ENCODE data around the gene KPNA3. TPM values are rescaled to one million over a fixed set of nuclear protein-coding genes. Genes with fewer than 3 reads are reported as not detected.

Gene KPNA3
- total and polyA plus RNA-seq, 2 experiments from 2014 or later, result 30.5 to 55.7 TPM

- H3K27me3 Mint-ChIP-seq (ENCODE audit: insufficient read depth, low read depth, poor library complexity), result peaks cover 4% of the 10 kb centered on the region
- no peak for ATAC-seq
- Histone ChIP-seq H3K79me2 (replicated peaks; ENCODE audit: insufficient read depth) (peaks cover 100% of the 10 kb centered on the region), H4K20me1 (replicated peaks; ENCODE audit: insufficient read depth) (peaks cover 24% of the 10 kb centered on the region), H3F3A (replicated peaks; ENCODE audit: low read depth) (no peaks in the 10 kb centered on the region), H3K36me3 (ENCODE audit: insufficient read depth) (no peaks in the 10 kb centered on the region), H3K27ac (ENCODE audit: low read depth) (no peak overlapping the region), H3K9me2 (ENCODE audit: insufficient read depth) (no peaks in the 10 kb centered on the region), H3K27me3 (ENCODE audit: insufficient read depth) (no peaks in the 10 kb centered on the region), H3K4me2 (no peak overlapping the region), H2AFZ (no peak overlapping the region), H3K4me3 (no peak overlapping the region), H3K4me1 (ENCODE audit: insufficient read depth) (peaks cover 11% of the 10 kb centered on the region)
- TF ChIP-seq STAT1 (IDR thresholded peaks at IDR 0.05; ENCODE audit: unreplicated experiment) (no peak), ZNF462 (CRISPR knock-in tag; IDR thresholded peaks at IDR 0.05) (no peak), ZNF331 (CRISPR knock-in tag; IDR thresholded peaks at IDR 0.05; ENCODE audit: low read depth) (no peak), CREB1 (CRISPR knock-in tag; IDR thresholded peaks at IDR 0.05; ENCODE audit: low read depth) (no peak), JUNB (IDR thresholded peaks at IDR 0.05; ENCODE audit: unreplicated experiment) (no peak), NANOG (IDR thresholded peaks at IDR 0.05; ENCODE audit: borderline replicate concordance) (no peak), EZH2phosphoT487 (IDR thresholded peaks at IDR 0.05; ENCODE audit: unreplicated experiment) (no peak), ETS1 (IDR thresholded peaks at IDR 0.05) (no peak), POLR2AphosphoS5 (IDR thresholded peaks at IDR 0.05; ENCODE audit: low read depth) (no peak), ZNF114 (CRISPR knock-in tag; IDR thresholded peaks at IDR 0.05) (no peak), EZH2 (IDR thresholded peaks at IDR 0.05; ENCODE audit: low read depth, unreplicated experiment) (no peak)
- TF ChIP-seq, protein P1, sequence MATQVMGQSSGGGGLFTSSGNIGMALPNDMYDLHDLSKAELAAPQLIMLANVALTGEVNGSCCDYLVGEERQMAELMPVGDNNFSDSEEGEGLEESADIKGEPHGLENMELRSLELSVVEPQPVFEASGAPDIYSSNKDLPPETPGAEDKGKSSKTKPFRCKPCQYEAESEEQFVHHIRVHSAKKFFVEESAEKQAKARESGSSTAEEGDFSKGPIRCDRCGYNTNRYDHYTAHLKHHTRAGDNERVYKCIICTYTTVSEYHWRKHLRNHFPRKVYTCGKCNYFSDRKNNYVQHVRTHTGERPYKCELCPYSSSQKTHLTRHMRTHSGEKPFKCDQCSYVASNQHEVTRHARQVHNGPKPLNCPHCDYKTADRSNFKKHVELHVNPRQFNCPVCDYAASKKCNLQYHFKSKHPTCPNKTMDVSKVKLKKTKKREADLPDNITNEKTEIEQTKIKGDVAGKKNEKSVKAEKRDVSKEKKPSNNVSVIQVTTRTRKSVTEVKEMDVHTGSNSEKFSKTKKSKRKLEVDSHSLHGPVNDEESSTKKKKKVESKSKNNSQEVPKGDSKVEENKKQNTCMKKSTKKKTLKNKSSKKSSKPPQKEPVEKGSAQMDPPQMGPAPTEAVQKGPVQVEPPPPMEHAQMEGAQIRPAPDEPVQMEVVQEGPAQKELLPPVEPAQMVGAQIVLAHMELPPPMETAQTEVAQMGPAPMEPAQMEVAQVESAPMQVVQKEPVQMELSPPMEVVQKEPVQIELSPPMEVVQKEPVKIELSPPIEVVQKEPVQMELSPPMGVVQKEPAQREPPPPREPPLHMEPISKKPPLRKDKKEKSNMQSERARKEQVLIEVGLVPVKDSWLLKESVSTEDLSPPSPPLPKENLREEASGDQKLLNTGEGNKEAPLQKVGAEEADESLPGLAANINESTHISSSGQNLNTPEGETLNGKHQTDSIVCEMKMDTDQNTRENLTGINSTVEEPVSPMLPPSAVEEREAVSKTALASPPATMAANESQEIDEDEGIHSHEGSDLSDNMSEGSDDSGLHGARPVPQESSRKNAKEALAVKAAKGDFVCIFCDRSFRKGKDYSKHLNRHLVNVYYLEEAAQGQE (IDR thresholded peaks at IDR 0.05; ENCODE audit: unreplicated experiment), result no peak
- TF ChIP-seq, protein P2, sequence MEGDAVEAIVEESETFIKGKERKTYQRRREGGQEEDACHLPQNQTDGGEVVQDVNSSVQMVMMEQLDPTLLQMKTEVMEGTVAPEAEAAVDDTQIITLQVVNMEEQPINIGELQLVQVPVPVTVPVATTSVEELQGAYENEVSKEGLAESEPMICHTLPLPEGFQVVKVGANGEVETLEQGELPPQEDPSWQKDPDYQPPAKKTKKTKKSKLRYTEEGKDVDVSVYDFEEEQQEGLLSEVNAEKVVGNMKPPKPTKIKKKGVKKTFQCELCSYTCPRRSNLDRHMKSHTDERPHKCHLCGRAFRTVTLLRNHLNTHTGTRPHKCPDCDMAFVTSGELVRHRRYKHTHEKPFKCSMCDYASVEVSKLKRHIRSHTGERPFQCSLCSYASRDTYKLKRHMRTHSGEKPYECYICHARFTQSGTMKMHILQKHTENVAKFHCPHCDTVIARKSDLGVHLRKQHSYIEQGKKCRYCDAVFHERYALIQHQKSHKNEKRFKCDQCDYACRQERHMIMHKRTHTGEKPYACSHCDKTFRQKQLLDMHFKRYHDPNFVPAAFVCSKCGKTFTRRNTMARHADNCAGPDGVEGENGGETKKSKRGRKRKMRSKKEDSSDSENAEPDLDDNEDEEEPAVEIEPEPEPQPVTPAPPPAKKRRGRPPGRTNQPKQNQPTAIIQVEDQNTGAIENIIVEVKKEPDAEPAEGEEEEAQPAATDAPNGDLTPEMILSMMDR (conservative IDR thresholded peaks at IDR 0.05; ENCODE audit: low read depth in 2 of 2), result no peak
- no peaks in the 10 kb centered on the region for H3K9me3 Mint-ChIP-seq
- no peak for DNase-seq (ENCODE audit: low spot score)
- no peak overlapping the region for H3K4me3 Mint-ChIP-seq
- H3K36me3 Mint-ChIP-seq (ENCODE audit: low read depth), result no peaks in the 10 kb centered on the region
- peaks cover 21% of the 10 kb centered on the region for H3K4me1 Mint-ChIP-seq
- H3K27ac Mint-ChIP-seq, result no peak overlapping the region
Observed at GRCh38 chr13:49777746-49778614, 14.5 kb downstream of the KPNA3 start.

All from GM23338 (cell line).